Upper lobe of right lung (tissue), 1 donor: ENCODE data around the gene SIM2. TPM values are rescaled to one million over a fixed set of nuclear protein-coding genes. Genes with fewer than 3 reads are reported as not detected.

Experiments used
- ATAC-seq: fragments of 200-7000 bp; cut with Tn5 transposase; one replicate; pipeline ENCODE4 v1.9.1; 2020; ENCODE audit warnings: mild to moderate bottlenecking, moderate library complexity
- DNase-seq: peaks from one replicate; pipeline ENCODE4 v3.0.0-alpha.2; 2020
- H3K27ac ChIP-seq: fragments of 200-600 bp; one replicate; pipeline ENCODE4 v1.8.0; 2022
- H3K27me3 ChIP-seq: fragments of 200-600 bp; one replicate; pipeline ENCODE4 v1.8.0; 2022; ENCODE audit warnings: mild to moderate bottlenecking
- H3K36me3 ChIP-seq: fragments of 200-600 bp; one replicate; pipeline ENCODE4 v1.8.0; 2022
- H3K4me1 ChIP-seq: fragments of 200-600 bp; one replicate; pipeline ENCODE4 v1.8.0; 2022
- H3K4me3 ChIP-seq: fragments of 200-600 bp; one replicate; pipeline ENCODE4 v1.8.0; 2022; ENCODE audit warnings: mild to moderate bottlenecking
- H3K9me3 ChIP-seq: fragments of 200-600 bp; one replicate; pipeline ENCODE4 v1.8.0; 2022
- intact Hi-C: fragments of 100-400 bp; cut with DNase I; formaldehyde crosslinking; loops from one replicate; pipeline ENCODE4 v1.11.0; 2022
- total RNA-seq: library from RNA; stranded (reverse); fragmentation: NEBNext Ultra II Directional; extraction: Animal tissue kit (Norgen Biotek cat#: 25700); gene quantifications from one replicate; pipeline ENCODE4 v1.2.1, GENCODE V29; 2021
- TF ChIP-seq, protein P1 (sequence below): fragments of 200-600 bp; IDR thresholded peaks from one replicate; pipeline ENCODE4 v1.8.0; 2022; ENCODE audit warnings: antibody characterized with exemption
- donor health status: DM: no; HTN: yes; CAD: no; lungs with severe emphysema.

The SIM2 gene
- total RNA-seq, 1 donor from 2014 or later = not detected

DNA sequence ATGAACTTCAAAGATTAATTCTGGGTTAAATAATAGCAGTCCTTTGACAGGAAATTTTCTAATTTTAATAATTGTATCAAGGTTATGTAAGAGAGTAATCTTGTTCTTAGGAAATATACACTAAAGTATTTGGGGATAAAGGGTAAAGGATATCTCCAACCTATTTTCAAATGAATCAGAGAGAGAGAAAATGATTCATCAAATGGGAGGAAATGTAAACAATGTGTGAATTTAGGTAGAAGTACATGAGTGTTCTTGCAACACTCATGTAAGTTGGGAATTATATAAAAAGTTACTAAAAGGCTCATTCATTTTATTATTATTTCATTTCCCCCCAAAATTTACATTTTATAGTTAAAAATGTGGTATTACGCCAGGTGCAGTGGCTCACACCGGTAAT, 20.4 kb upstream of the SIM2 start:
- TF ChIP-seq, protein P1, sequence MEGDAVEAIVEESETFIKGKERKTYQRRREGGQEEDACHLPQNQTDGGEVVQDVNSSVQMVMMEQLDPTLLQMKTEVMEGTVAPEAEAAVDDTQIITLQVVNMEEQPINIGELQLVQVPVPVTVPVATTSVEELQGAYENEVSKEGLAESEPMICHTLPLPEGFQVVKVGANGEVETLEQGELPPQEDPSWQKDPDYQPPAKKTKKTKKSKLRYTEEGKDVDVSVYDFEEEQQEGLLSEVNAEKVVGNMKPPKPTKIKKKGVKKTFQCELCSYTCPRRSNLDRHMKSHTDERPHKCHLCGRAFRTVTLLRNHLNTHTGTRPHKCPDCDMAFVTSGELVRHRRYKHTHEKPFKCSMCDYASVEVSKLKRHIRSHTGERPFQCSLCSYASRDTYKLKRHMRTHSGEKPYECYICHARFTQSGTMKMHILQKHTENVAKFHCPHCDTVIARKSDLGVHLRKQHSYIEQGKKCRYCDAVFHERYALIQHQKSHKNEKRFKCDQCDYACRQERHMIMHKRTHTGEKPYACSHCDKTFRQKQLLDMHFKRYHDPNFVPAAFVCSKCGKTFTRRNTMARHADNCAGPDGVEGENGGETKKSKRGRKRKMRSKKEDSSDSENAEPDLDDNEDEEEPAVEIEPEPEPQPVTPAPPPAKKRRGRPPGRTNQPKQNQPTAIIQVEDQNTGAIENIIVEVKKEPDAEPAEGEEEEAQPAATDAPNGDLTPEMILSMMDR = no peak
- H3K27ac ChIP-seq = no peak overlapping the region
- intact Hi-C loops = no loop called here

DNA sequence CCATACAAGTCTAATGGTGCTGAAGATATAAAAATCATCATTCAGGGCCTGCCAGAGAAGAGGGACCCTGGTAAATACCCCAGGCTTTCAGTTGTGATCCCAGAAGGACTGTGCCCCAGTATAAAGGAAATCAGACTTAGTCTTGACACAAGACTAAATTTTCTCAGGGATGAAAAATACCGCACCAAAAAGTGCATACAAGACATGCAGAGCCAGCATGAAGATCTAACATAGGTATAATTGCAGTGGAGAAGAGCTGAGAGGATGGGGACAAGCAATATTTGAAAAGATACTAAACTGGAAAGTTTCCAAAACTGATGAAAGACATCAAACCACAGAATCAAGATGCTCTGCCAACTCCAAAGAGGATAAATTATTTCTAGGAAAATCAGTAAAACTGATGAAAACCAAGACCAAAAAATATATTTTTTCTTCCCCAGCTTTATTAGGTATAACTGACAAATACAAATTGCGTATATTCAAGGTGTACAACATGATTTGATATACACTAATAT, 17.7 kb upstream of the SIM2 start:
- H3K4me3 ChIP-seq = no peak overlapping the region
- DNase-seq = no peak
- TF ChIP-seq, protein P1 = no peak
- no peak for ATAC-seq
- intact Hi-C loops = no loop called here
- H3K27me3 ChIP-seq = peaks cover 46% of the 10 kb centered on the region
- peaks cover 11% of the 10 kb centered on the region for H3K9me3 ChIP-seq
- H3K36me3 ChIP-seq = no peaks in the 10 kb centered on the region
- H3K4me1 ChIP-seq = no peaks in the 10 kb centered on the region
- no peak overlapping the region for H3K27ac ChIP-seq

More for the DNA sequence above, 20.4 kb upstream of the SIM2 start:
- no peak for DNase-seq
- peaks cover 41% of the 10 kb centered on the region for H3K27me3 ChIP-seq
- H3K9me3 ChIP-seq = peaks cover 11% of the 10 kb centered on the region
- H3K4me1 ChIP-seq = no peaks in the 10 kb centered on the region
- no peak for ATAC-seq
- H3K36me3 ChIP-seq = no peaks in the 10 kb centered on the region
- H3K4me3 ChIP-seq = no peak overlapping the region

DNA sequence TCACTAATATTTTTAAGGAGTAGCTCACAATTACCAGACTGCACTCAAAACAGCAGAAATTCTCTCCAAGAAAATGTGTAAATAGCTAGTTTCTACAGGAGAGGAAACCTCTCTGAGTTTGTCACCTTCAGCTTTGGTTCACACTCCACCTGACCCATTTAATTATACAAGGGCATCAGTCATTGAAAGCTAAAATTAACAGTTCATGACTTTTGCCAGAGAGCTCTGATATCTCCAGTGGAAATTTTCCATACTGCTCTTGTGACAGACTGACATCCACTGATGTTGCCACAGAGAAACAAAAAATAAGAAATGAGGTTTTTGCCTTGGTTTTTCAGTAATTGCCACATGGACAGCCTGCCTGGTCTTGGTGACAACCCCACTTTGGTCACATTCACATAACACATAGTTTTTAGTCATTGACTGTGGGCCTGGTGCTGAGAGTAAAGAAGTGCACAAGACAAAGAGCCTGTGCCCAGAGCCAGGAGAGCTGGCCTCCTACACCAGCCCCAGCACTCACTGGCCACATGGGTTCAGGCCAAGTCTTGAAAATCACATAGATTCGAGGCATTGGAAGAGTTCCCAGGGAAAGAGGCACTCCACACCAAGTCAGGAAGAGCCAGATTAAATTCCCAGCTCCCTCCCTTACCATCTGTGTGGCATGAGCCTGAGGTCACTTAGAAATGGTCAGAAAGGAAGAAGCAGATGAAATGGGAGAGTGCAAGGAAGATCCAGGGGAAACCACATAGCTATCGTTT, 13.8 kb upstream of the SIM2 start:
- Histone ChIP-seq H3K36me3 (no peaks in the 10 kb centered on the region), H3K9me3 (peaks cover 11% of the 10 kb centered on the region), H3K4me3 (no peak overlapping the region), H3K27ac (no peak overlapping the region), H3K27me3 (peaks cover 74% of the 10 kb centered on the region), H3K4me1 (no peaks in the 10 kb centered on the region)
- TF ChIP-seq, protein P1 = no peak
- intact Hi-C loops = no loop called here
- DNase-seq = no peak
- no peak for ATAC-seq

DNA sequence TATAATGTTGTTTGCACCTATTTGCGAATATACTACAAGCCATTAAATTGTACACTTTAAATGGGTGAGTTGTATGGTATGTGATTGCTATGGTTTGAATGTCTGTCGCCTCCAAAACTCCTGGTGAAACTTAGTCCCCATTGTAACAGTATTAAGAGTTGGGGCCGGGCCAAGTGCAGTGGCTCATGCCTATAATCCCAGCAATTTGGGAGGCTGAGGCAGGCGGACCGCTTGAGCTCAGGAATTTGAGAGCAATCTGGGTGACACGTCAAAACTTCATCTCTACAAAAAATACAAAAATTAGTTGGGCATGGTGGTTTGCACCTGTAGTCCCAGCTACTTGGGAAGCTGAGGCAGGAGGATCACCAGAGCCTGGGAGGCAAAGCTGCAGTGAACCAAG, 12.0 kb upstream of the SIM2 start:
- intact Hi-C loops = no loop called here
- TF ChIP-seq, protein P1 = no peak
- H3K27me3 ChIP-seq = peaks cover 82% of the 10 kb centered on the region
- H3K27ac ChIP-seq = no peak overlapping the region
- no peak for DNase-seq
- H3K4me1 ChIP-seq = peaks cover 4% of the 10 kb centered on the region
- H3K36me3 ChIP-seq = no peaks in the 10 kb centered on the region
- no peak overlapping the region for H3K4me3 ChIP-seq
- ATAC-seq = no peak
- H3K9me3 ChIP-seq = no peaks in the 10 kb centered on the region

DNA sequence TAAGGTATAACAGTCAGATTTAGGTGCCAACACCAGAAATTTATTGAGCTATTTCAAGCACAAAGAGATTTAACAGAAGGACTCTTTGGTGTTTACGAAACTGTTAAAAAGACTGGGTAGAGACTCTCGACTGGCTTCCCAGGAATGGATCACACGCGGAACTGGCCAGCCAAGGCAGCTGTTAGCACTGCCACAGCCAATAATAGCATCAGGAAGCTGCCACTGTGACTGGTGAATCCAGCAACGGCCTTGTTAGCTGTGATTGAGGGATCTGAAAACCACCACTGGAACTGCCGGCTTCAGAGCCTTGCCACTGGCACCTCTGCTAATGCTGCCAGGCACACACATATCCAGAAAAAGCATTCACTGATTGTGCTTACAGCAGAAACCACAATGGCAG, 10.6 kb upstream of the SIM2 start:
- Histone ChIP-seq H3K27me3 (peaks cover 82% of the 10 kb centered on the region), H3K36me3 (no peaks in the 10 kb centered on the region), H3K4me1 (peaks cover 4% of the 10 kb centered on the region), H3K4me3 (no peak overlapping the region), H3K9me3 (no peaks in the 10 kb centered on the region), H3K27ac (no peak overlapping the region)
- DNase-seq (no peak), ATAC-seq (no peak)
- TF ChIP-seq, protein P1 = no peak
- intact Hi-C loops = no loop called here
